Measurements from ENCODE around the gene VDR.
A peak's percentile ranks its signal among the peaks of the same experiment; 100 is the strongest.

The VDR gene

DNA sequence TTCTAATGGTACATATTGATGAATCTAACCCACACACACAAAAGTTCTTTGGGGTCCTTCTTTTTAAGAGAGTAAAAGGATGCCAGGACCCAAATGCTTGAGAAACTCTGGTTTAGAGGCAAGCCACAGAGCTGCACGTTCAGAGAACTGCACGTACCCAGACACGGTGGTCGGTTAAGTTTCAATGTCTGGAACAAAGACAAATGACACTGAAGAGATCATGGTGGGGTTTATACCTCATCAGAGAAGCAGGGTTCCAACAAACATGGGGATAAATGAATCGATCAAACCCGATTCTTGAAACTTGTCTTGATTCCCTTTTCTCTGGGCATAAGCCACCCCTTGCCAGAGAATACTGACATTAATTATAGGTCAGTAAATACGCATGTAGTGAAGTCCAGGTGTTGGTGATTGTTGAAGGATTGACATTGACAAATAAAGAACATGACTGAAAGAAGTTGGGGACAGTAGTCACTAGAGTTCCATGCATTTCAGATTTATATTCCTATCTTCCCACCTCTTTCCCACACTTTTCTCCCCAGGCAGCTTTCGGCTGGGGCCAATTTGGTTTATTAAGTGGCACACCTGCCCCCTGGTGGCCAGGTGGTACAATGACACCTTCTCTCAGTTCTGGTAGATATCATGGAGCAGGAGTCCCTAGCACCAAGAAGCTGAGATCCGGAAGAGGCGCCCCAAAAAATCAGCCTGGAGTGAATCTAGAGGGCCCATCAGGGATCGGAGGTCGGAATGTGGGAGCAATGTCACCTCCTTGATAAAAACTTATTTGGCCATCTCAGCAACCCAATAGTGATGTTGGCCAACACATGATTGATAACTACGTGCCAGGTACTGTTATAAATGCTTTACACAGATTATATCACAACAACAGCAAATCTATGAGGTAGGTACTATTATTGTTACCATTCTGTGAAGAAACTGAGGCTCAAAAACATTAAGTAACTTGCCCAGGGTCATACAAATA lies 67.3 kb downstream of the VDR start:
- DNase-seq (ENCODE audit: low read depth): no peak
- no peak overlapping the region for H3K4me3 ChIP-seq (ENCODE audit: low read depth, low read length)

GRCh38 chr12:47835831-47836155 lies 69.0 kb downstream of the VDR start:
- H3K4me3 ChIP-seq (ENCODE audit: low read depth, low read length): no peak overlapping the region
- no peak for DNase-seq (ENCODE audit: low read depth)

DNA sequence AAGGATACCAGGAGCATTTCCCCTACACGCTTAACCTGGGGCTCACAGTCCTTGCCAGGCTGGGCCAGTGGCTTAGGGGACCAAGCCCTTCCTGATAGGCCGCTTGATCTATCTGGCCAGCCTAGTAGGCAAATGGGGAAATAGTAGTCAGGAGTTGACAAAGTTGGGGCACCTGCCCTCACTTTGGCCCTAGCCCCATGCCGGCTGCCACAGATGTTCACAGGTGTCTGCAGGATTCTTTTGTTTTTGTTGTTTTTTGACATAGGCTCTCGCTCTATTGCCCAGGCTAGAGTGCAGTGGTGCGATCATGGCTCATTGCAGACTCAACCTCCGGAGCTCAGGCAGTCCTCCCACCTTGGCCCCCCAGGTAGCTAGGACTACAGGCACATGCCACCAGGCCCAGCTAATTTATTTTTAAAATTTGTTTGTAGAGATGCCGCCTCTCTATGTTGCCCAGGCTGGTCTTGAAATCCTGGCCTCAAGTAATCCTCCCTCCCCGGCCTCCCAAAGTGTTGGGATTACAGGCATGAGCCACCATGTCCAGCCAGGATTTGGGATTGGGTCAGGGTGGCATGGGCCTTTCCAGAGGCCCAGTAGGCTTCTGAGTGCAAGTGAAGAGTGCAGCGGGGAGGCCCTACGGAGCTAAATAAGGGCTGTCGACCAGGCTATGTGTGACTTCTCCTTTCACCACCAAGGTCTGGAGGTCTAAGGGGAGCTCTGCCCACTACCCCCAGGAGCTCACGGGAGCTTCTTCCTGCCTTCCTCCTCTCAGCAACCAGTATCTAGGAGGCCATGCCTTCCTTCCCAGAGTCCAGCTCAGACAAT lies 69.6 kb downstream of the VDR start:
- no peak overlapping the region for H3K4me3 ChIP-seq (ENCODE audit: low read depth, low read length)
- DNase-seq (ENCODE audit: low read depth): no peak

DNA sequence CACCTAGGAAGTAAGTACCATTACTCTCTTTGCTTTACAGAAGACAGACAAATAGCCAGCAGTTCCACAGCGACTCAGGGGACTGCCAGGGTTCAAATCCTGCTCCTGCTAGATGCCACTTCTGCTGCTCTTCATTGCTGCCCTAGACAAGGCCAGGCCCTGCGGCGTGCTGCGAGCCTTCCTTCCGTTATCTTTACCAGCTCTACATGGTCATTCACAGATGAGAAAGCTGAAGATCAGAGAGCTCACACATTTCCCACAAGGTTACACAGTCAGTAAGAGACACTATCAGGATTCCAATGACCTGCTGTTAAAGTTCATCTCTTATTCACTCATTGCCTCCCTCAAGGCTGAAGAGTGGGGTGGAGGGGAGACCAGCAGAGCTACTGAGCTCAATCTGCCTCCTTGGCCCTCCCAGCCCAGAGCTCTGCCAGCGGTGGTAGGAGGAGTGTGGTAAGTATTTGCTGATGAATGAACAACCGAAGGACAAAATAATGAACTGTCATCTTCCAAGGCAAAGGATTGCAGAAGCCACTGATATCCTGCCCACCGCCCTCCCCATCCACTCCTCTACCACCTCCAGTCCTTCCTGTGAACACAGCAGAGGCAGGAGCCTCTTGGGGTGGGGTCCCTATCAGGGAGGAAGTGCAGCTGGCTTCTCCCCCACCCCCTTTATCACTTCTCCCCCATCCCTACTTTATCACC lies 70.4 kb downstream of the VDR start:
- DNase-seq (ENCODE audit: low read depth): no peak

GRCh38 chr12:47833591-47834012 lies 71.2 kb downstream of the VDR start:
- no peak for DNase-seq (ENCODE audit: low read depth)

More for the DNA sequence above, 70.4 kb downstream of the VDR start:
- H3K4me3 ChIP-seq (ENCODE audit: low read depth, low read length): no peak overlapping the region

DNA sequence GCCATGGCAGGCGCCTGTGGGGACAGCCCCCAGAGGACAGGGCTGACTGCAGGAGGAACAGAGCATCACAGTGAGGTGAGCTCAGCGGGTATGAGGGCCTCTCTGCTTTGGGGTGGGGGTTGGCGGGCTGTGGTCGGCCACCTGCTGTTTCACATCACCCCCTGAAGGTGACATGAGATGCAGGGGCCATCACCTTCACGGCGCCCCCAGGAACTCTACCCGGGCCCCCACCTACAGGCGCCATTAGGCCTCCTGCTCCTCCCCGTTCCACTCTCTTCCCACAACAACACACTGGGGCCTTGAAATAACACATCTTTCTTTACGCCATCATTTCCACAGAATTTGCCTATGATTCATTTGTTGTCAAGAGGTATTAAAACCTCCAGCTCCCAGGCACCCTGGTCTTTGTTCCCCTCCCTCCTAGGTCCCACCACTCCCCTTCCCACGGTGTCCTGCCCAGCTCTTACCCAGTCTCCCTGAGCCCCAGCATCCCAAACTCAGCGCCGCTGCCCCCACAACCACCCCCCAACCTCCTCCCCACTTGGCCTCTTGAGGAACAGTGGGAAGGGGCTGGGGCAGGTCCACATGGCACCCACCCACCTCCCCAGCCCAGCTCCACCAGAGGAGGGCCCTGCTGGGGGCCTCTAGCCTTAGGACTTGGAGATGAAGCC lies 72.4 kb downstream of the VDR start:
- no peak overlapping the region for H3K4me3 ChIP-seq (ENCODE audit: low read depth, low read length)
- no peak for DNase-seq (ENCODE audit: low read depth)

More at GRCh38 chr12:47833591-47834012, 71.2 kb downstream of the VDR start:
- no peak overlapping the region for H3K4me3 ChIP-seq (ENCODE audit: low read depth, low read length)

GRCh38 chr12:47829584-47829983 lies 75.2 kb downstream of the VDR start:
- DNase-seq (ENCODE audit: low read depth): no peak
- H3K4me3 ChIP-seq (ENCODE audit: low read depth, low read length): no peak overlapping the region

GRCh38 chr12:47828976-47829482 lies 75.8 kb downstream of the VDR start:
- H3K4me3 ChIP-seq (ENCODE audit: low read depth, low read length): no peak overlapping the region
- no peak for DNase-seq (ENCODE audit: low read depth)

DNA sequence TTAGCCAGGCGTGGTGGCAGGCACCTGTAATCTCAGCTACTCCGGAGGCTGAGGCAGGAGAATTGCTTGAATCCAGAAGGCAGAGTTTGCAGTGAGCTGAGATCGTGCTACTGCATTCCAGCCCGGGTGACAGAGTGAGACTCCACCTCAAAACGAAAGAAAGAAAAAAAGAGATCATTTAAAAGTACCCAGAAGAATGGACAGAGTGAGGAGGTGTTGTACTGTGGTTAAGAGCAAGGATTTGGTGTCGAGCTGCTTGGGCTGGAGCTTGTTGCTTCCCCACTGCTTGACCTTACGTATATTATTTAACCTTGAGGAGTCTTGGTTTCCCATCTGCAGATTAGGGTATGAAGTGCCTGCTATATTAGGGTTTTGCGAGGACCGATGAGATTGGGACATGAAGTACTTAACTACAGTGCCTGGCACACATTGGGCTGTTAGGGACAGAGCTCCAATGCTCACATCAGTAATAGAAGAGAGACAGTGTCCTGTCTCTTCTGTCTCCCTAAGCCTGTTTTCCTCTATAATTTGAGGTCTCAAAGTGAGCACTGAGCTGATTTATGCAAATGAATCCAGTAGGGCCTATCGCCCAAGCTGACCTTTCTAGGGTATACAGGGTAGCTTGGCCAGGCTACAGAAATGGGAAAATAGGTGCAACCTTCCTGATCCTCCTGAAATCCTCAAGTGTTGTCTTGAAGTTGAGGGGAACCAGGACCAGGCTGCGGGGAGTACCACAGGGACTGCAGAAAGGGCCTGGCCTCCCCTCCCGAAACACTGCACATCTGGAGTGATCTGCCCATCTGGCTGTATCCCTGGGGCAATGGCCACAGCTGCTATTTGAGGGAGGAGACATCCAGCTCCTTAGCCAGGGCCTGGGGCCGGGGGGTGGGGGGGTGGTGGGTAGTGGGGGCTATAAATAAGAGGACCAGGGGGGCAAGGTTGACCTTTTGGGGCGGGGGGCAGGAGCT lies 76.5 kb downstream of the VDR start:
- no peak overlapping the region for H3K4me3 ChIP-seq (ENCODE audit: low read depth, low read length)
- DNase-seq (ENCODE audit: low read depth): no peak

DNA sequence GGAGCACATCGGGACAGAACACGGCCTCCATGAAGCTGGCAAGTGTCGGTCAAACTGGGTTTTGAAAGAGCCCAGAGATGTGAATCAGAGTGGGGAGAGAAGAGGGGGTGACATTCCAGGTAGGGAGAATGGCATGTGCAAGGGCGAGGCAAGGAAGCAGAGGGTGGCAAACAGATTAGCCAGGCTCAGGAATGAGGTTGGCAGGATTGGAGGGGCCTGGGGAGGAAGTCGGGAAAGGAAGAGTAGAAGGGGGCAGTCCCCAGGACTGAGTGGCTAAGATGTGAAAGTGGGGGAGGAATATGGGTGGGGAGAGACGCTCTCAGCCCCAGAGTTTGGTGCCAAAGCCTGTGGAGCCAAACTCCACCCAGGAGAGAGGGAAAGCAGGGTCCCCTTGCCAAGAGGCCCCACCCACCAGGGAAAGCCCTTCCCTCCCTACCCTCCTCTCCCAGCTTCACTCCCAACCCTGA lies 79.6 kb downstream of the VDR start:
- DNase-seq (ENCODE audit: low read depth): no peak
- H3K4me3 ChIP-seq (ENCODE audit: low read depth, low read length): no peak overlapping the region

- H3K4me3 ChIP-seq (ENCODE audit: low read depth, low read length): no peak overlapping the region
- no peak for DNase-seq (ENCODE audit: low read depth)
Observed at GRCh38 chr12:47824635-47825034, 80.2 kb downstream of the VDR start.

GRCh38 chr12:47824198-47824597 lies 80.6 kb downstream of the VDR start:
- no peak for DNase-seq (ENCODE audit: low read depth)
- no peak overlapping the region for H3K4me3 ChIP-seq (ENCODE audit: low read depth, low read length)

DNA sequence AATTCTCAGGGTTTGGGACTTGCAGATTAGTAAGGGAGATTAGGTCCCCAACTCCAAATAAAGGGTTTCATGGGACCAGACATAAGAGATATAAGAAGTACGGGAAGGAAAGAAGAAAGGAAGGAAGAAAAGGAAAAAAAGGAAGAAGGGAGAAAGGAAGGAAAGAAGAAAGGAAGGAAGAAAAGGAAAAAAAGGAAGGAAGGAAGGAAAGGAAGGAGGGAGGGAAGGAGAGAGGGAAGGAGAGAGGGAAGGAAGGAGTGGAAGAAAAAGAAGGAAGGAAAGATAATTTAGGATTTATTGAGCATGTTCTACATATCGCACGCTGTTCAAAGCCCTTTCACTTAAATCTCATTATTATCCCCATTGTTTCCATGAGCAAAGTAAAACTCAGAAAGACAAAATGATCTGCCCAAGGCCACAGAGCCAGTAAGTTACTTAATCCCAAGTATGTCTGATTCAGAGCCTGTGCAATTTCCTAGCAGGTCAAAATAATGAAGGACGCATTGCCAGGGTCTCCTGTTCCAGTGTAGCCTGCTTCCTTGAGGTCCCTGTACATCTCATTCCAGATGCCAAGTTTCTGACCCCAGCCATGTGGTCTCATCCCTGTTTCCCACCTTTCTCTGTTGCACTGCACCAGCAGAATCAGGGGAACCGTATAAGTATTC lies 81.2 kb downstream of the VDR start:
- H3K4me3 ChIP-seq (ENCODE audit: low read depth, low read length): no peak overlapping the region
- DNase-seq (ENCODE audit: low read depth): no peak

DNA sequence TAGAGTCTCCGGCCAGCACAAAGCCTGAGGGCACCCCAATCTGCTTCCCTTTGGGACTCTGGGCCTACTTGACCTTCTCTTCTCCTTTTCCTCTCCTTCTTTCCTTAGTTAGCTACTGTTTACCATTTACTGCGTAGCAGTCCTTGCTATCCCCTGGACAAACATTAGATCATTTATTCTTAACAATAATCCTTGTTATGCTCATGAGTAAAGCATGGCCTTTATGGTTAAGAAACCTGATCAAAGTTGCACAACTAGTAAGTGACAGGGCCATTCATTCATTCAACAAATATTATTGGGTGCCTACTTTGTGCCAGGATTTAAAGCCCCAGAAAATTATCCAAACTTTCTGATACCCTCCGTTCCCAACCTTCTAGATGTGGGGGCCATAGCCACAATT lies 81.9 kb downstream of the VDR start:
- no peak for DNase-seq (ENCODE audit: low read depth)
- no peak overlapping the region for H3K4me3 ChIP-seq (ENCODE audit: low read depth, low read length)

DNA sequence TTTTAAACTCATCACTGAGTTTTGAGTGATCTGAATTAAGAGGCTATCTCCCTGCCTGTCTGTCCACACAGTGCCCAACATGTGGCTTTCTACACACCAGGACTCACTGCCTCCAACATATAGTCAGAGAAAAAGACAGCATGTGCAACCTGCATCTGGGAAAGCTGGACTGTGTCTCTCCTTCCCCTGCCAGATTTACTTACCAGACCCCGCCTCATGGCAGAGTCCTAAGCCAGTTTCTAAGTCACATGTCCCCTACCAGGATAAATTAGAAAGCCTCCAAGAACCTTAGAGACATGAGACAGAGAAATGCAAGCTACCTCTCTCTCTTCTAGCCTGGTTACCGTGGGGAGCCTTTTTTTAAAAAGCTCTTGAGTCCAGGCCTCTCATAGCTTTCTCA lies 82.4 kb downstream of the VDR start:
- DNase-seq (ENCODE audit: low read depth): no peak
- no peak overlapping the region for H3K4me3 ChIP-seq (ENCODE audit: low read depth, low read length)

- no peak overlapping the region for H3K4me3 ChIP-seq (ENCODE audit: low read depth, low read length)
- no peak for DNase-seq (ENCODE audit: low read depth)
Observed at GRCh38 chr12:47821346-47821706, 83.5 kb downstream of the VDR start.

- DNase-seq (ENCODE audit: low read depth): peak; percentile 94
- peak overlapping the region; percentile 79 for H3K4me3 ChIP-seq (ENCODE audit: low read depth, low read length)
Observed at GRCh38 chr12:47820631-47821345, 84.0 kb downstream of the VDR start.
